Measurements from ENCODE around the gene IPO11.
"Not testable (repeated sequence)": the region's sequence is repeated elsewhere in the genome, so short reads cannot be mapped to it uniquely, and the experiment has no call there.

Gene IPO11

GRCh38 chr5:62502456-62503101 lies 90.0 kb downstream of the IPO11 start:
- no peak for TF ChIP-seq JUND (IDR thresholded peaks at IDR 0.05; ENCODE audit: low read depth)
- no peak for DNase-seq (ENCODE audit: low read depth in 1 of 2, low spot score in 1 of 2)
- in situ Hi-C loops (cut with HindIII; ENCODE audit: low pct_unique_long_range_greater_than_20kb, low sequenced_read_pairs) = no loop called here

DNA sequence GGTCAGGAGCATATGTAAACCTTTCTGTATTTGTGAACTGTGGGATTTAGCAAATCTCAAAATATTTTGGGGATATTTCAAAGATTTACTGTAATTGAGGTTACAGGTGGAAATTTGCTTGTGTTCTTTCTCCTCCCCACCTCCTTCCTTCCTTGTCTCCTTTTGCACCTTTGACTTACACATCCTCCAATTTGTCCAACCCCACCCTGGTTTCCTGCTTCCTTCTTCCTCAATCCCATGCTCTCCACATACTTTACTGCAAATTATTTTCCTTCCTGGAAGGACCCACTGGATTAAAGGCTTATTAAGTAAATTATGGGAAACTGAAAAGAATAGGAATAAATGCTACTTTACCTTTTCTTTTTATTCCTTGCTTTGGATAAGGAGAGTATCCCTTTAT lies 91.6 kb downstream of the IPO11 start:
- TF ChIP-seq JUND (IDR thresholded peaks at IDR 0.05; ENCODE audit: low read depth) = no peak
- DNase-seq (ENCODE audit: low read depth in 1 of 2, low spot score in 1 of 2) = no peak
- in situ Hi-C loops (cut with HindIII; ENCODE audit: low pct_unique_long_range_greater_than_20kb, low sequenced_read_pairs) = no loop called here

GRCh38 chr5:62506659-62507460 lies 94.3 kb downstream of the IPO11 start:
- in situ Hi-C loops (cut with HindIII; ENCODE audit: low pct_unique_long_range_greater_than_20kb, low sequenced_read_pairs) = no loop called here
- TF ChIP-seq JUND (IDR thresholded peaks at IDR 0.05; ENCODE audit: low read depth) = no peak
- DNase-seq (ENCODE audit: low read depth in 1 of 2, low spot score in 1 of 2) = no peak

DNA sequence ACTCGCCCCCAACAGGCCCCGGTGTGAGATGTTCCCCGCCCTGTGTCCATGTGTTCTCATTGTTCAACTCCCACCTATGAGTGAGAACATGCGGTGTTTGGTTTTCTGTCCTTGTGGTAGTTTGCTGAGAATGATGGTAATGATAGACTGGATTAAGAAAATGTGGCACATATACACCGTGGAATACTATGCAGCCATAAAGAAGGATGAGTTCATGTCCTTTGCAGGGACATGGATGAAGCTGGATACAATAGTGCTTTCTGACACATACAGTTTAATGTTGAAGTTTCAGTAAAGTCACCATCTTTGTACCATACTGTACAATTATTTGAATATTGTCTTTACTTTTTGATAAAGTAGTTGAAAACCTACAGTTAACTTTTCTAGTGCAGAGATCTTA lies 96.2 kb downstream of the IPO11 start:
- DNase-seq (ENCODE audit: low read depth in 1 of 2, low spot score in 1 of 2); in situ Hi-C loops (cut with HindIII; ENCODE audit: low pct_unique_long_range_greater_than_20kb, low sequenced_read_pairs): not testable (repeated sequence)

- no peak for TF ChIP-seq JUND (IDR thresholded peaks at IDR 0.05; ENCODE audit: low read depth)
- no peak for DNase-seq (ENCODE audit: low read depth in 1 of 2, low spot score in 1 of 2)
- in situ Hi-C loops (cut with HindIII; ENCODE audit: low pct_unique_long_range_greater_than_20kb, low sequenced_read_pairs) = no loop called here
Observed at GRCh38 chr5:62509806-62510205, 97.2 kb downstream of the IPO11 start.

DNA sequence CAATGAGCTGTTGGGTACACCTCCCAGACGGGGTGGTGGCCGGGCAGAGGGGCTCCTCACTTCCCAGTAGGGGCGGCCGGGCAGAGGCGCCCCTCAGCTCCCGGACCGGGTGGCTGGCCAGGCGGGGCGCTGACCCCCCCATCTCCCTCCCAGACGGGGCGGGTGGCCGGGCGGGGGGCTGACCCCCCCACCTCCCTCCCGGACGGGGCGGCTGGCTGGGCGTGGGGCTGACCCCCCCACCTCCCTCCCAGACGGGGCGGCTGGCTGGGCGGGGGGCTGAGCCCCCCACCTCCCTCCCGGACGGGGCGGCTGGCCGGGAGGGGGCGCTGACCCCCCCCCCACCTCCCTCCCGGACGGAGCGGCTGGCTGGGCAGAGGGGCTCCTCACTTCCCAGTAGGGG lies 100.5 kb downstream of the IPO11 start:
- in situ Hi-C loops (cut with HindIII; ENCODE audit: low pct_unique_long_range_greater_than_20kb, low sequenced_read_pairs); DNase-seq (ENCODE audit: low read depth in 1 of 2, low spot score in 1 of 2): not testable (repeated sequence)

GRCh38 chr5:62514510-62515119 lies 102.1 kb downstream of the IPO11 start:
- in situ Hi-C loops (cut with HindIII; ENCODE audit: low pct_unique_long_range_greater_than_20kb, low sequenced_read_pairs) = no loop called here
- no peak for TF ChIP-seq JUND (IDR thresholded peaks at IDR 0.05; ENCODE audit: low read depth)
- no peak for DNase-seq (ENCODE audit: low read depth in 1 of 2, low spot score in 1 of 2)

- DNase-seq (ENCODE audit: low read depth in 1 of 2, low spot score in 1 of 2); in situ Hi-C loops (cut with HindIII; ENCODE audit: low pct_unique_long_range_greater_than_20kb, low sequenced_read_pairs): not testable (repeated sequence)
Observed at GRCh38 chr5:62520812-62521211, 108.2 kb downstream of the IPO11 start.

DNA sequence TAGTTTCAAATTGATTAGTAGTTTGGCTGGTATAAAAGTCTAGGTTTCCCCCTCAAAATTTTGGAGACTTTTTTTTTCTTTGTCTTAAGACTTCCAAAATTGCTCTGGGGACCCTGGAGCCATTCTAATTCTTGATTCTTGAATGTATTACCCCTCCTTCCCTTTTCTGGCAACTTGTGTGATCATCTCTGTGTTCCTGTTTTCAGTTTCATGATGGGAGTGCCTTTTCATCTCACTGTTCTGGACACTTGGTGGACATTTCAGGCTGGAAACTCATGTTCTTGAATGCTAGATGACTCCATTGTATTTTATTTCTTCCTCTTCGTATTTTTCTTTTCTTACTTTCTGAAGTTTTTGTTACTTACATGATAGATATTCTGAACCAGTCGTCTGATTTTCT lies 108.8 kb downstream of the IPO11 start:
- in situ Hi-C loops (cut with HindIII; ENCODE audit: low pct_unique_long_range_greater_than_20kb, low sequenced_read_pairs) = no loop called here

GRCh38 chr5:62522811-62523210 lies 110.2 kb downstream of the IPO11 start:
- TF ChIP-seq JUND (IDR thresholded peaks at IDR 0.05; ENCODE audit: low read depth) = no peak
- no peak for DNase-seq (ENCODE audit: low read depth in 1 of 2, low spot score in 1 of 2)
- in situ Hi-C loops (cut with HindIII; ENCODE audit: low pct_unique_long_range_greater_than_20kb, low sequenced_read_pairs) = no loop called here

More for the DNA sequence above, 108.8 kb downstream of the IPO11 start:
- TF ChIP-seq JUND (IDR thresholded peaks at IDR 0.05; ENCODE audit: low read depth) = no peak
- DNase-seq (ENCODE audit: low read depth in 1 of 2, low spot score in 1 of 2) = no peak

GRCh38 chr5:62533597-62533996 lies 121.0 kb downstream of the IPO11 start:
- DNase-seq (ENCODE audit: low read depth in 1 of 2, low spot score in 1 of 2) = no peak
- in situ Hi-C loops (cut with HindIII; ENCODE audit: low pct_unique_long_range_greater_than_20kb, low sequenced_read_pairs) = no loop called here
- no peak for TF ChIP-seq JUND (IDR thresholded peaks at IDR 0.05; ENCODE audit: low read depth)

DNA sequence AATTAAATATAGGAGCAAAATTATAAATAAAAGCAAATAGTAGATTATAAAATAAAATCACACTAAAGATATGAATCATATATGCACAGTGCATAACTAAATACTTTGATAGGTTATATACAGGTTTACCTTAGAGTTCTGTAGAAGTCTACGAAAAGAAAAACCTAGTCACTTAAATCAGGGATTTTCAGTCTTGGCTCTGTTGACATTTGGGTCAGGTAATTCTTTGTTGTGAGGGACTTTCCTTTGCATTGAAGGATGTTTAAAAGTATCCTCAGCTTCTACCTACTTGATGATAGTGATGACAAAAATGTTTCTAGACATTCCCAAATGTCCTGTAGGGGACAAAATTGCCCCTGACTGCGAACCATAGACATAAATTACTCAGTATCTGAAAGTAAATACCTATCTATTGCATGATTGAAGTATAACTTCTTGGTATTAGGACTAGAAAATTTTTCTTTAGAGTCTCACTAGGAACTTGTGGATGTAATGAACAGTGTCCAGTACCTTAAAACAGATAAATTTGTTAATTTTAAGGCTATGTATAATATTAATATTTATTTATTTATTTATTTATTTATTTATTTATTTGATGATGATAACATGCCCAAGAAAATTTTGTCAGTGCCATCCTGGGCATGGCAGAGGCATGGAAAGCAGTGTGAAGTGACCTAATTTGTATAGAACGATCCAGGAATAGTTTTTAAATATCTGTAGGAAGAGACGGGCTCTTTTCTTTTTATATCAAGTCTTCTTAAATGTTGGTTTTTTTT lies 122.1 kb downstream of the IPO11 start:
- TF ChIP-seq JUND (IDR thresholded peaks at IDR 0.05; ENCODE audit: low read depth) = no peak
- DNase-seq (ENCODE audit: low read depth in 1 of 2, low spot score in 1 of 2) = no peak
- in situ Hi-C loops (cut with HindIII; ENCODE audit: low pct_unique_long_range_greater_than_20kb, low sequenced_read_pairs) = no loop called here

DNA sequence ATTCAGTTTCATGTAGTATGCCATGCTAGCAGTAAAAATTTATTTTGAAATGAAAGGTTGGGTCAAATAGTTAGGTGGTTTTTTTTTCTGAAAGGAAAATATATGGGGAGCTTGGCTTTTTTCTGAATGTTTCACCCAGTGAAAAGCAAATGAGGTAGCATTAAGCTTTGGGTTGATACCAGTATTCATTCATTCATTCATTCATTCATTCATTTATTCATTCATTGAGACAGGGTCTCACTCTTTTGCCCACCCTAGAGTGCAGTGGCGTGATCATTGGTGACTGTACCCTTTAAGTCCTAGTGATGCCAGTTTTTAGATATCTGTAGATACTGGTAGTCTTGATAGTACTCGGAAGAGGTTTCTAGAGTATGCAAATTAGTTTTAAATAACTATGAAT lies 123.7 kb downstream of the IPO11 start:
- in situ Hi-C loops (cut with HindIII; ENCODE audit: low pct_unique_long_range_greater_than_20kb, low sequenced_read_pairs) = no loop called here
- TF ChIP-seq JUND (IDR thresholded peaks at IDR 0.05; ENCODE audit: low read depth) = no peak
- DNase-seq (ENCODE audit: low read depth in 1 of 2, low spot score in 1 of 2) = no peak
